GM19467 (cell line): ENCODE data around the gene PCNX3.

Experiments used
- ATAC-seq: cut with Tn5 transposase; IDR thresholded peaks from one replicate; pipeline ENCODE4 v1.9.1; 2021; ENCODE audit warnings: mild to moderate bottlenecking, moderate library complexity; ENCODE audit not compliant: unreplicated experiment

The PCNX3 gene

DNA sequence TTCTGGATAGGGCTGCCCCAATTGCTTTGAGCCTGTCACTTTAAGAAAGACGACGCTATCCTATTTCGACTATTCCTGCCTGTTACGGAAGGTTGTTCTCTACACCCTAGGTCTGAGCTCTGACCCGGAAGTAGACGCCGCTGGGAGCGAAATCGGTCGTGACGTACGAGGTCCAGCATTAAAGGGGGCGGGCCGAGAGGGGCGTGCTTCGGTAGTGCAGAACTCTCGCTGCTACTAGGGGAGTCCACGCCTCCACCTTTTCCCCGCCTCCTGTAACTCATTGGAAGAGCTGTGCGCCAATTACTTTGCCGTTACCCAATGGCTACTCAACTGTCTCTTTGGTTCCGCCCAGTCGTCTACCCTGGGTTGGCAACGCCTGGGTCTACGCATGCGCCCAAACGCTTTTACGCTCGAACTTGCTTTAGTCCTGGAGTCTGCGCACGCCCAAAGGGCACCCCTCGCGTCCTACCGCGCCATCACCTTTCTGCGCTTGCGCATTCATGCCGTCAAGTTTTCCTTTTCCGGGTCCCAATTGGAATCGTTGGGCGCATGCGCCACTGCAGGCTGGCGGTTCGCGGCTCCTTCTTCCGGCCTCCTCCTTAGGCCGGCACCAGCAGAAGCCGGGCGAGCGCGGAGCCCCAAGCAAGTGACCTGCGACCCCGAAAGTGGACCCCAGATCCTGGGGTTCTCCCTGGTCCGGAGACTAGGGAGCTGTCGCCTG, at the start of gene PCNX3:
TSS of gene PCNX3 (plus strand) at position 548 of the 721 bp plus-strand sequence. CDS start 536 bp downstream, outside the sequence.
- ATAC-seq = peak; percentile 67

DNA sequence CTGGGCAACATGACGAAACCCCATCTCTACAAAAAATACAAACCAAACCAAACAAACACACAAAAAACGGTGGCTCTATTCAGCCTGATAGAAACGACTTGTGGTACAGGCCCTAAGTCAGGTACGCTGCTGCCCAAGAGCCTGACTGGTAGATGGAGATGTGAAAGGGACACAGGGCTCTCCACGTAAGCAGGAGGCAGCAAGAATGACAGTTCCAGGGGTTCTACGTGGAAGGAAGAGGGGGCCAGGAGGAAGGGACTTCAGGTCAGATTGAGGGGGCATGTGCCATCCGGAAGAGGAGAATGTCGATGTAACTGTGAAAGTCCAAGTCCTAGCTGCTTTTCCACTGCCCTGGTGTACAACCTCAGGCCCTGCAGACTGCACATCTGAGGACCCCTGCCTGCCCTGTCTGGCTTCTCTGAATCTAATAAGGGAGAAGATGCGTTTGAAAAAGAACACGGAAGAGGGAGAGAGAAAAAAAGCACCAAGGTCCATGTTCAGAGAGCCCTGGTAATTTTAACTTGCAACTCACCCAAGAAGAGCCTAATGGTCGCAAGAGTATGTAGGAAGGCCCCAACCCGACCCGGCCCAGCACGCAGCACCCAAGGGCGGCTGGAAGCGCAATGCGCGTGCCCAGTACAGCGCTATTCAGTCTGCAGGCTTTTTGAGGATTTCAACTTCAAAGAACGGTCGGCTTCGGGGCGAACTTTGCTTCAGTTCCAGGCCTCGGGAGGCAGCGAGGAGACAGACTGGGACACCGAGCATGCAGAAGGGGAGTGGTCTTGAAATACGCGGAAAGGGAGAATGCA, 46.2 kb upstream of the PCNX3 start:
- ATAC-seq = peak; percentile 0

DNA sequence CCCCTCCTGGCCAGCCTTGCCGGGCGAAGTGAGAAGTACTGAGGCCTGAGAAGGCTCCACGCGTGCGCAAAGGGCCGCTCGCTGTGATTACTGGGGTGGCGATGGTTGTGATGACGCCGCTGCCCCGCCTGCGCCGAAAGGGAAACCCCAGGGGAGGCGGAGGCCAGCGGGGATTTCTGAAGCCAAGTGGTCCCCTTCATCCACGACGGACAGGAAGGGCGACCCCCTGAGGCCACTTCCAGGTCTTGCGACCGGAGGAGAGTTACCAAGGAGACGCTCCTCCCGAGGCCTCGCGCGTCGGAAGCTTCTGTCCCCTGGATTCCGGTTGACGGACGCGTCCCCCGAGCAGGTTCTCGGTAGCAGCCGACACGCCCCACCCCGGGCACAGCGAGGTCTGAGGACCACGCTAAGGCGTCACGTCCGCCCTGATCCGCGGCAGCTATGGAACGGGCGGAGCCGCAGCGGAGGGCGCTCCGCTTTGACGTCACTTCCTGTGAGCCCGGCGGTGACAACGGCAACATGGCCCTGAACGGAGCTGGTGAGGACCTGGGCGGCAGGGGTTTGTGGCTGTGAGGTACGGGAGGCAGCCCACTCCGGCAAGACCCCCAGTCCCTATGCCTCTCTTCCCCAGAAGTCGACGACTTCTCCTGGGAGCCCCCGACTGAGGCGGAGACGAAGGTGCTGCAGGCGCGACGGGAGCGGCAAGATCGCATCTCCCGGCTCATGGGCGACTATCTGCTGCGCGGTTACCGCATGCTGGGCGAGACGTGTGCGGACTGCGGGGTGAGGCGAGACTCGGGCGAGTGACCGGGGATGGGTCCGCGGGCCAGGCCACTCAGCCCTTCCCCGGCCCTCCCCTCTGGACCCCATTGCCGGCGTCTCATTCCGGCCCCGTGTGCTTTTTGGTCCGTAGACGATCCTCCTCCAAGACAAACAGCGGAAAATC, 45.3 kb upstream of the PCNX3 start, which contains the start of gene ZNRD2:
TSS of gene ZNRD2 (plus strand) at position 505 of the 946 bp plus-strand sequence. CDS start at position 520, 15 bp downstream.
- peak; percentile 55 for ATAC-seq

DNA sequence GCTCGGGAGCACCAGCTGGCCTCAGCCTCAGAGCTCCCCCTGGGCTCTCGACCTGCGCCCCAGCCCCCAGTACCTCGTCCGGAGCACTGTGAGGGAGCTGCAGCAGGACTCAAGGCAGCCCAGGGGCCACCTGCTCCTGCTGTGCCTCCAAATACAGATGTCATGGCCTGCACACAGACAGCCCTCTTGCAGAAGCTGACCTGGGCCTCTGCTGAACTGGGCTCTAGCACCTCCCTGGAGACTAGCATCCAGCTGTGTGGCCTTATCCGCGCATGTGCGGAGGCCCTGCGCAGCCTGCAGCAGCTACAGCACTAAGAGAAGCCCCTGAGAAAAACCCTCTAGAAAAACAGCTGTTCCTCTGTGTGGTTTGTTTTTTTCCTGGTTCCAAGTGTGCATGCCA, 44.2 kb upstream of the PCNX3 start:
- ATAC-seq = no peak

DNA sequence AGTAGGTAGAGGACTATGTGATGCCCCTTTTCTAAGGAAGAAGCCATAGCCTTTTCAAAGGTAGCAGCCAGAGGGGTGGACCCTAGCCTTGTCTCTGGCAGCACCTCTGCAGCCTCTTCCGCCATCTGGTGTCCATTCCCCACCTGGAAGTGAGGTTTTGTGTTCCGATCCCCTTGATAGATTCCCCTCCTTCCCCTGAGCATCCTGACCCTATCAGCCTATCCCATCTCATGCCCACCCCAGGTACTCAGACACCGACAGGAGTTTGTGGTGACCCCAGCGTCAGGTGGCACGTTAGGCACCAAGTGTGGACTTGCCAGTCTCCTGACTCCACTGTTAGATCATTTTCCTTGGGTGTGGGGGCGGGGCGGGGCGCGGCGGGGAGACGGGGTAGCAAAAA, 43.6 kb upstream of the PCNX3 start:
- no peak for ATAC-seq

DNA sequence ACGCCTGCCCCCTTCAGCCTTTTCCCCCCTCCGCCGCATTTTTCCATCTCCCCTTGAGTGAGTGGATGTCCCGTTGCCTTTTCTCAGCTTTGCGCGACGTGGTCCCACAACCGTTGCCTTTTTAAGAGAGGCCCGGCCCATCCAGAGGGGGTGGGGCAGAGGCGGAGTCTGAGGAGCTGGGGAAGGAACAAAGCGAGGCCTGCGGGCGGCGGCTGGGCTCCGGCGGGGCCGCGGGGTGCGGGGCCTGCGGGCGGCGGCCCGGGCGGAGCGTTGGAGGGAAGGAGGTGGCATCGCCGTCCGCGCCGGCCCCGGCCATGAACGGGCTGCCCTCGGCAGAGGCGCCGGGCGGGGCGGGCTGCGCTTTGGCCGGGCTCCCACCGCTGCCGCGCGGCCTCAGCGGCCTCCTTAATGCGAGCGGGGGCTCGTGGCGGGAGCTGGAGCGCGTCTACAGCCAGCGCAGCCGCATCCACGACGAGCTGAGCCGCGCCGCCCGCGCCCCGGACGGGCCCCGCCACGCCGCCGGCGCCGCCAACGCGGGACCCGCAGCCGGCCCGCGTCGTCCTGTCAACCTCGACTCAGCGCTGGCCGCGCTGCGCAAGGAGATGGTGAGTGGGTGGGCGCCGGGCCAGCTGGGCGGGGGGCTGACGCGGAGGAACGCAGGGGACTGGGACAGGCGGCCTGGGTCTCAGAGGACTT, 43.1 kb upstream of the PCNX3 start, which contains the start of gene FAM89B:
TSS of gene FAM89B (plus strand) at position 183 of the 696 bp plus-strand sequence. CDS start at position 315, 132 bp downstream.
- ATAC-seq = no peak

DNA sequence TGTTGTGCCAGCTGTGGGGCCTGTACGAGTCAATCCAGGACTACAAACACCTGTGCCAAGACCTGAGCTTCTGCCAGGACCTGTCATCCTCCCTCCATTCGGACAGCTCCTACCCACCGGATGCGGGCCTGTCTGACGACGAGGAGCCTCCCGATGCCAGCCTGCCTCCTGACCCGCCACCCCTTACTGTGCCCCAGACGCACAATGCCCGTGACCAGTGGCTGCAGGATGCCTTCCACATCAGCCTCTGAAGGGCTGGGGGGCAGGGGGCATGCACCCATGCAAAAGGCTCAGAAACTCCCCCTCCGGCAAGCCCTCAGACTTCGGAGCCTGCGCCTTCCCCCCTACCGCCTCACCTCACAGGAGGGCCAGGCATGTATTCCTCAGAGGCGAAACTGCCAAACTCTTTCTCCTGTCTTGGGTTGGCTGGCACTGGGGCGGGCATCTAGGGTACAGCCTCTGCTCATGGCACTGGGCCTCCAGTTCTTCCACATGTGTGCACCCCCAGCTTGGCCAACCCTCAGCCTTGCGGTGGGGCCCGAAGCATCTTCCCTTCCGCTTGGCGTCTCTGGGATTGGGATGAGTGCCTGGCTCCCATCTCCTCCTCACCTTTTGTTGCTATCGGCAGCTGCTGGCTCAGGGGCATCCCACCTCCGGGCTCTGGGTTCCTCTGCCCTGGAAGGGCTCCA, 42.0 kb upstream of the PCNX3 start:
- no peak for ATAC-seq

DNA sequence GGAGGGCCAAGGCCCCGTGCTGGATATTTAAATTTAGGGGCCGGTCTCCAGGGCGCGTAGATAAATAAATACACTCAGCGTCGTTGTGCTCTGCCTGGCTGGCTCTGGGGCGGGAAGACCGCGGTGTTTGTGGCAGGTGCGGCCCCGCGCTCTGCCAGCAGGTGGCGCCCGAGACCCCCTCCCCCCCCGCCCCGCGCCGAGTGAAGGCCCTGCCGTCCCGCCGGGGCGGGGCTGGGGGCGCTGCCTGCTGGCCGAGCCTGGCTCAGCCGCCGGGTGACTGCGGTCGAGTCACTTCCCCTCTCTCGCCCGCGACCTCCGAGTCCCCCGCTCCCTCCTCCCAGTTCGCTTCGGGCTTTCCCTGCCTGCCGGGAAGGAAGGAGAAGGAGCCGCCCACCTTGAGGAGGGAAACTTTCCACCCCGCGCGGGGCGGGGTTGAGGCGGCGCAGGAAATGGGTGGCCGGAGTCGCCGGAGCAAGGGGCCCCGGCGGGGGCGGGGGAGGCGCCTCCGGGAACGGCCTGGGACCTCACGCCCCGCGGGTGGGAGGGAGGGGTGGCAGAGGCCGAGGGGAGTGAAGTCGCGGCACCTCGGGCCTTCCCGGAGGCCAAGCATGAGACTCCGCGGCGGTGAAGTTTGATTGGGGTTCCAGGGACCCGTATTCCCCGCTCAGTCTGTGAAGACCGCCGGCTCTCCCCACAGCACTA, 41.3 kb upstream of the PCNX3 start:
- ATAC-seq = peak; percentile 28

DNA sequence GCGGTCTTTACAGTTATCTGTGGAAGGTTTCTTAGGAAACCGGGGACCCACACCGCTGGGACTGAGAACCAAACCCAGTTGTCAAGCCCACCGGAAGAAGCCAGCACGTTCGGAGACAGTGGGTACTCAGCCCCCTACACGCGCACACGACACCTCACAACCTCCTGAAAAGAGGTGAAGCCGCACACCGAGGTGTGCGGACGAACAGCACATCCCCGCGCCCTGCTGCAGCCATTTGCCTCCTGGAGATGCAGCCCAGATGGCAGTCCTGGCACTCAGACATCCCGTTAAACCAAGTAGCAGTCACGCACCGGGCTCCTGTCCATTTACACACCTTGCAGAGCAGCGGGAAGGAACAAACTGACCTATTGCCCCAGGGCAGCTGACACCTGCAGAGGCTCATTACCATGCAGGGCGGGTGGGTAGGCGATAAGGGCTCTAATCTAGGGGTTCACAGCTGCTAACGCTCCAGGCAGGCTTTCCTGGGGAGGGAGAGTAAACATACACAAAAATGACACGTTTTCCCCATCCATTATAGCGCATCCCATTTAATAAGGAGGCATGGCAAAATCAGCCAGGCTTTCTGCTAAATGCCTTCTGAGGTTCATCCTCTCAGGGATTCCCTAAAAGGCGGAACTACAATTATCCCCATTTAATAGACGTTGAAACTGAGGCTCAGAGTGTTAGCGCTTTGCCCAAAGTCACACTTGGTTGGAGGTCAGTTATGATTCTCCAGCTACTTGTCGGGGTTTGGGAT, 40.6 kb upstream of the PCNX3 start:
- ATAC-seq = no peak

DNA sequence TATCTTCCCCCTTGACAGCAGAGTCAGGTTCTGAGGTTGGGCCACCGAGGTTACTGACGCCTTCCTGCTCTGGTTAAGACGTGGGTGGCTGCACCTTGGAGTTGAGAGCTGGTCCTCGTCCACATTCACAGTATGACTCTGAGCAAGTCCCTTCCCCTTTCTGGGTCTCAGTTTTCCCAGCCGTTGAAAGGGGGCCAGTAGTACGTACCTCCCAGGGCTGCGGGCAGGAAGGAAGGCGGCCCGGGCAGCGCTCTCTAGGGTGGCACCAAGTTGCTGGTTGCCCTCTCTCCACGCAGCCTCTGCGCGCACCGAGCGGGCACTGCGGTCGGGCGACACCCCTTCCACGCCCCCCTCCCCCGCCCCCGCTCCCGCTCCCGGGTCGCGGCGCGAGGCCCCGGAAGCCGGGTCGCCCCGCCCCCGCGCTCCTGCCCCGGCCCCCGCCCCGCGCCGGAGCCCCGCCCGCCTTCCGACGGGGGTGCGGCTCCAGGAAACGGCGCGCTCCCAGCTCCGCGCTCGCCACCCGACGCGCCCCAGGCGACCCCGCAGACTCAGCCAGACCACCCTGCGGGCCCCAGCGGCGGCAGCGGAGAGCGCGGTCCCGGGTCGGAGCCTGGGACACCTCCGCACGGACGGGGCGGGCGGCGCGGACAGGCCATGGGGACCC, 39.9 kb upstream of the PCNX3 start, which contains the start of gene EHBP1L1:
TSS of gene EHBP1L1 (plus strand) at position 486 of the 664 bp plus-strand sequence. CDS start 250 bp downstream, outside the sequence.
- ATAC-seq = no peak

DNA sequence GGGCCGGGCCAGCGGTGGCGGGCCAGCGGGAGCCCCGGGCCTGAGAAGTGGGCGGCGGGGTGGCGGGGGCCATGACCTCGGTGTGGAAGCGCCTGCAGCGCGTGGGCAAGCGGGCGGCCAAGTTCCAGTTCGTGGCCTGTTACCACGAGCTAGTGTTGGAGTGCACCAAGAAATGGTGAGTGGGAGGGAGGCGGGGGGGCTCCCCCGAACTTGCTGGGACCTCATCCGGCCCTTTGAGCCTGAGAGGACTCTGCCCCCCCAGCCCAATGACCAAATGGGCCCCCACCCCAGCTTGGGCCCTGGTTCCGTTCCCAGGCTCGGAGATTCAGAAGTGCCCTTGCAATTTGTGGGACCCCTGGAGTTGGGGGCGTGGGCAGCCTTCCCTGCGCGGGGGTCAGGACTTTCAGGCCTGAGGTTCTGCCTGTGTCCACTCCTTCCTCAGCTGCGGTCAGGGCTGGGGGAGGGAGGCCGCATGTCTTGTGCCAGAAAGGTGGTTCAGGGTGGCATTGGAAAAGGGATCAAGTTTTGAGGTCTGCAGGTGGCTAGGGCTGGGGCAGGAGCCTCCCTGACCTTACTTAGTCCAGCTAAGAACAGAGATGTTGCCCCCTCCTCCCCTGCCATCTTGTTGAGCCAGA, 39.2 kb upstream of the PCNX3 start:
- no peak for ATAC-seq

DNA sequence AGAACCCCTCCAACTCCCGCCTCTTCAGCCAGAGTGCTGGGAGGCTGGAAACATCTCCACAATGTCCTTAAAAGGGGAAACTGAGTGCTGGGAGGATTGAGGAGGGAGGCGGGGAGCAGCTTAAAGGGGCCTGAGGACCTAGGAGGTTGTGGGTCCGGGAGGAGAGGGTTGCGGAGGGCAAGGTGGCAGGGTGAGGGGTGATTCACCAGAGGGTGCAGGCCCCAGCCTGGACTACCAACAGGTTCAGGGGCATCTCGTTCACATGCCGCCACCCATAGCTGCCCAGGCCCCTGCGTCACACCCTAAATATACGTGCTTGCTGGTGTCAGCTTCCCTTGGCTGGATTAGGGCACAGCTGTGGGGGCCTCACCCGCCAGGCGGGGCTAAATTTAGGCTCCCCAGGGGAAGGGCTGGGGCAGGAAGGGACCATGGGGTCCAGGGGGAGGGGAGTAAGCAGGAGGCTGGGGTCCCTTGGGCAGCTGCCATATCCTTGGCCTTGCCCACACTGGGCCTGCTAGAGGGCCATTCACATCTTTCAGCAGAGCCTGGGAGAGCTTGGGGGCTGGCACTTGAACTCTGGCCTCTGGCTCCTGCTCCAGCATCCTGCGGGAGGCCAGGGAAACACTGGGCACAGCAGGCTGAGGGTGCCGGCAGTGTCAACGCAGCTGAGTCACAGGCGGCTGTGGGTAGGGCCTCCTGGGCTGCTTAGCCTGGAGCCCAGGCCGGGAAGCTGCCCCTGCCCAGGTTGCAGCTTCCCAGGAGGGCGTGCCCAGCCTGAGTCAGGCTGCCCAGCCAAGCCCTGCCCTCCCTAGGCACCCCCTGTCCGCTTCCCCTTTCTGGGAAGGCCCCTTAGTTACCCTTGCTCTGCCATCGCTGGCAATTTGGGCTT, 38.5 kb upstream of the PCNX3 start:
- ATAC-seq = no peak

DNA sequence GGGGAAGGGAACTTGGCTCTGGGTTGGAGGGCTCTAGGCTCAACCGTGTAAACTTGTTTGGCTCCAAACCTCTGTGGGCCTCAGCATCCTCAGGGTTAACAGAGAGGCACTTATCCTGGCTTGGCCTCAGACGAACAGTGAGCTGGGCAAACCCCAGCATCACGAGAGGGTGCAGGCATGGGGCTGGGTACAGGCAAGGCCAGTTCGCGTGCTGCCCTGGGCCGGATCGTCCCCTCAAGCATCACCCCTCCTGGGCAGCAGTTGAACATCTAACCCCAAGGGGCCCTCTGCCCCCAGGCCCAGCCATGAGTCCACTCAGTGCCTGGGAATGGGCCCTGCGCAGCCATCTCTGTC, 37.8 kb upstream of the PCNX3 start:
- ATAC-seq = no peak

DNA sequence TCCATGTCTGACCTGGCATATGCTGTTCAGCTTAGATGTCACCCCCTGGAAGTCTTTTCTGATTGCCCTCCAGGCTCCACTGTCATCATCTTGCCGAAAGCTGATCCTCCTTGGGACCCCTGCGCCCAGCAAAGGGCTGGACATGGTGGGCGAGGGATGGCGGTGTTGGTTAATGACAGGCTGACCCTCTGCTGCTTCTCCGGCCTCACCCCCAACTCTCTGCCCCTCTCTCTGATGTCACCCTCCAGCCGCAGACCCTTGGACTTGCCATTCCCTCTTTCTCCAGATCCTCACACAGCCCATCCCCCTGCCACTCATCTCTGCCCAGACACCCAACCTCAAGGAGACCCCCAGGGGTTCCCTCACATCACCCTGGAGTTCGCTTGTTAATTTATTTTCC, 37.4 kb upstream of the PCNX3 start:
- no peak for ATAC-seq

DNA sequence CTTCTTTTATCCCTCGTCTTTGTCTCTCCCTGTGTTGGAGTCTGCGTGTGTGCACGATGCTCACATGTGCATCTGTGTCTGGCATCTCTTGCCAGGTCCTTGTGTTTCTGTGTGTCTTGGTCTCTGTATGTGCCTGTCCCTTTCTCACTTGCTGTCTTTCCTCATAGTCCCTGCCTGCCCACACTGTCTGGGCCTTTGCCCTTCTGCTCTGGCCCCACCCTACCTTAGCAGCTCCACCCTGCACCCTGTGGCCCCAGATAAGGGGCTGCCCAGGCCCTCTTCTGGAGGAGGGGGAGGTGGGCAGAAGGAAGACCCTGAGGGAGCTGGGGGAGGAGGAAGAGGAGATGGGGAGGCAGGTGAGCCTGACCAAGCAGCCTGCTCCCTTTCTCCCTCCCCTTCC, 36.9 kb upstream of the PCNX3 start:
- ATAC-seq = no peak

DNA sequence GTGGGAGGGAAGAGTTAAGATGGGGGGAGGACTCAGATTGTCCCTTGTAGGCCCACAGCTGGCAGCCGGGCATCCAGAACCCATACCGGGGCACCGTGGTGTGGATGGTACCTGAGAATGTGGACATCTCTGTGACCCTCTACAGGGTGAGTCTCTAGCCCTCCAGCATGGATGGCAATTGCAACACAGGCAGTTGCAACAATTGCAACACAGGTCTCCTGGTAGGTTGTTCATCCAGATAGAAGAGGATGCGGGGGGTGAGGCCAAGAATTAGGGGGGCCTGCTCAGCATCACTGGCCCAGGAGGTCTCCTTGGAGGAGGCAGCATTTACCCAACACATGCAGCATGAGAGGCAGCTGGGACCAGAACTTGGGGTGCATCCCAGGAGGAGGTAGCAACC, 36.3 kb upstream of the PCNX3 start:
- ATAC-seq = no peak
